ENCODE measurements around the gene LPIN3.

- TF ChIP-seq POLR2AphosphoS5 (IDR thresholded peaks at IDR 0.05; ENCODE audit: borderline replicate concordance, low read depth, low read length) (no peak), EZH2 (IDR thresholded peaks at IDR 0.05) (no peak), FOXP2 (optimal IDR thresholded peaks at IDR 0.05; ENCODE audit: control extremely low read depth, extremely low read length, insufficient read depth) (no peak)
Measured at GRCh38 chr20:41363601-41364000, 23.0 kb downstream of the LPIN3 start.

Measured in SK-N-MC (cell line).